Kidney epithelial cell (primary cell): ENCODE measurements around the gene TSPAN15. TPM values are rescaled to one million over a fixed set of nuclear protein-coding genes. Genes with fewer than 3 reads are reported as not detected.

Experiments
- DNase-seq: peaks from one replicate; pipeline ENCODE4 v3.0.0-alpha.2; 2010; ENCODE audit warnings: low read depth
- H3K27me3 ChIP-seq: 2 replicates; pipeline ENCODE4 v1.6.0; 2011; ENCODE audit warnings: low read length; ENCODE audit not compliant: control insufficient read depth, insufficient read depth
- H3K36me3 ChIP-seq: 2 replicates; pipeline ENCODE4 v1.5.1; 2011; ENCODE audit warnings: low read length; ENCODE audit not compliant: control insufficient read depth, insufficient read depth
- H3K4me3 ChIP-seq: 2 replicates; pipeline ENCODE4 v1.5.1; 2011; ENCODE audit warnings: low read depth, mild to moderate bottlenecking, control low read depth, low read length
- total RNA-seq: library from RNA; depleted of rRNA; stranded (reverse); fragments of >200 nt; gene quantifications from 2 replicates; pipeline ENCODE4 v1.2.3, GENCODE V29; 2015
- TF ChIP-seq, protein P1 (sequence below): IDR thresholded peaks from 2 replicates; pipeline ENCODE4 v1.5.1; 2011; ENCODE audit warnings: mild to moderate bottlenecking, moderate library complexity, low read length, control low read depth, inconsistent platforms; ENCODE audit not compliant: insufficient read depth, poor library complexity, severe bottlenecking

TSPAN15 gene
- total RNA-seq, 1 donor from 2014 or later = 19.4 TPM

DNA sequence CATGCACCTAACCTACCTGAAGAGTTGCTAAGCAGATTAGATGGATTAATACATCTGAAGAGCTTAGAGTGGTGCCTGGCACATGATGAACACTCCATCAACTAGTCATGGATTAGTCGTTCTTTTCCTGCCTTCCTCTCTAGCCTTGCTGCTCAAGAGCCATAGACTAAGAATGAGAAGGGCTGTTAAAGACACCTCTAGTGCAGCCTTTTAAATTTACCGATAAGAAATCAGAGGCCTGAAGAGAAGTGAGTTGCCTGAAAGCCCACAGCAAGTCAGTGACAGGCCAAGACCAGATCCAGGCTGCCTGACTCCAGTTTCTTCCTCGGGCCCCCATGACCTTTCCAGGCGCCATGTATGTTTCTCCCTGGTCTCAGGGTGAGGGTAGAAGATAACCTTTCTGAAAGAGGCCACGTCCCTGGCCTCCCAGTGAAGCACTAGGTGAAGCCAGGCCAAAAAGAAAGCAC, 6.5 kb downstream of the TSPAN15 start:
- Histone ChIP-seq H3K4me3 (no peak overlapping the region), H3K27me3 (no peaks in the 10 kb centered on the region), H3K36me3 (no peaks in the 10 kb centered on the region)
- TF ChIP-seq, protein P1, sequence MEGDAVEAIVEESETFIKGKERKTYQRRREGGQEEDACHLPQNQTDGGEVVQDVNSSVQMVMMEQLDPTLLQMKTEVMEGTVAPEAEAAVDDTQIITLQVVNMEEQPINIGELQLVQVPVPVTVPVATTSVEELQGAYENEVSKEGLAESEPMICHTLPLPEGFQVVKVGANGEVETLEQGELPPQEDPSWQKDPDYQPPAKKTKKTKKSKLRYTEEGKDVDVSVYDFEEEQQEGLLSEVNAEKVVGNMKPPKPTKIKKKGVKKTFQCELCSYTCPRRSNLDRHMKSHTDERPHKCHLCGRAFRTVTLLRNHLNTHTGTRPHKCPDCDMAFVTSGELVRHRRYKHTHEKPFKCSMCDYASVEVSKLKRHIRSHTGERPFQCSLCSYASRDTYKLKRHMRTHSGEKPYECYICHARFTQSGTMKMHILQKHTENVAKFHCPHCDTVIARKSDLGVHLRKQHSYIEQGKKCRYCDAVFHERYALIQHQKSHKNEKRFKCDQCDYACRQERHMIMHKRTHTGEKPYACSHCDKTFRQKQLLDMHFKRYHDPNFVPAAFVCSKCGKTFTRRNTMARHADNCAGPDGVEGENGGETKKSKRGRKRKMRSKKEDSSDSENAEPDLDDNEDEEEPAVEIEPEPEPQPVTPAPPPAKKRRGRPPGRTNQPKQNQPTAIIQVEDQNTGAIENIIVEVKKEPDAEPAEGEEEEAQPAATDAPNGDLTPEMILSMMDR = no peak
- DNase-seq = no peak

DNA sequence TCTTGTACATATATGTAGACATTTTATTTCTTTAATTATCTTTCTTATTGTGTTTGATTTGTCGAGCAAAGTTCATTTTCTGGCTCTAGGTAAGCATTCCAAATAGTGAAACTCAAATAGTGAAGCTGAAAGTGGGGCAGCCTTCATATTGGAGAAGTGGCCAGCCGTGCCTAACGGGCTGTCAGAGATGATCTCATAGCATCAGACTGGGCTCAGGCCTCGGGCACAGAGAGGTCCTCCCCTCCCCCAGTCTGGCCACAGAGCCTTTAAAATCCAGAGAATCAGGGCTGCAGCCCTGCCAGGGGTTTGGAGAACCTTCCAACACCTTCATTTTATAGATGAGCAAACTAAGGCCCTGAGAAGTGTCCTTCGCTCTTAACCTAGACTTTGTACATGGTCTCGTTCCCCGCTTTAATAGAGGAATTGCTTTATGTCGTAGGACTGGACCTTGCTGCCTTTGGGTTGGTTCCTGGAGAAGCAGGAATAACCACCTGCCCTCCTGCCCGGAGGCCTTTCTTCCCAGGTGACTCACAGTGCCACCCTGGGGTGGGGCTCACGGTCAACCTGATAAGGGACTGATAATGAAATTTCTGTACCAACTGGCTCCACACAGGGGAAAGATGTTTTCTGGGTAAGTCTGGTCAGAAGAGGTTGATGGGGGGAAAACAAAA, 7.3 kb downstream of the TSPAN15 start:
- Histone ChIP-seq H3K36me3 (no peaks in the 10 kb centered on the region), H3K4me3 (no peak overlapping the region), H3K27me3 (no peaks in the 10 kb centered on the region)
- DNase-seq = no peak
- TF ChIP-seq, protein P1 = no peak

DNA sequence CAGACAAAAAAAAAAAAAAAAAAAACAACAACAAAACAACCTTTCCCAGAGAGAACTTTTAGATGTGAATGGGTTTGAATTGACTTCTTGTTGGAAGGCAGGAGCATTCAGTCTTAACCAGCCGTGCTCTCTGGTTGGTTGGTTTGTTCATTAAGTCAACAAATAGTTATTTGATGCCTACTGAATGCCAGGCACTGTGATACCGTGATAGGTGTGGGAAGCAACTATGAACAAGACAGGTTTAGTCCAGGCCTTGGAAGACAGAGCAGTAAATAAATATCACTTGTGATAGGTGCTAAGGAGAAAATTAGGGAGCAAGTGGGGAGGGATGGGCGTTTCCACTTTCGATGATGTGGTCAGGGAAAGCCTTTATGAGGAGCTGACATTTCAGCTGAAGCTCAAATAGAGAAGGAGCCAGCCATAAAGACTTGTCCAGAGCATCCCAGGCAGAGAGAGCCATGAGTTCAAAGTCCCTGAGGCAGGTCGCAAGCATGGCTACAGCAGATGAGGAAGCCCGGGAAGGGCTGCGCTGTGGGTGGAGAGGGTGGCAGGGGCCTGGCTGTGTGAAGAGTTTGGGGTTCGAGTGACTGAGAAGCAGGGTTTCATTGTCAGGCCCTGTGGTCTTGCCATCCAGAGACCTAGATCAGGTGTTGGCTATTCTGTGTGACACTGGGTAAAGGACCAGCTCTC, 8.0 kb downstream of the TSPAN15 start:
- Histone ChIP-seq H3K4me3 (no peak overlapping the region), H3K27me3 (no peaks in the 10 kb centered on the region), H3K36me3 (no peaks in the 10 kb centered on the region)
- TF ChIP-seq, protein P1 = no peak
- DNase-seq = no peak

DNA sequence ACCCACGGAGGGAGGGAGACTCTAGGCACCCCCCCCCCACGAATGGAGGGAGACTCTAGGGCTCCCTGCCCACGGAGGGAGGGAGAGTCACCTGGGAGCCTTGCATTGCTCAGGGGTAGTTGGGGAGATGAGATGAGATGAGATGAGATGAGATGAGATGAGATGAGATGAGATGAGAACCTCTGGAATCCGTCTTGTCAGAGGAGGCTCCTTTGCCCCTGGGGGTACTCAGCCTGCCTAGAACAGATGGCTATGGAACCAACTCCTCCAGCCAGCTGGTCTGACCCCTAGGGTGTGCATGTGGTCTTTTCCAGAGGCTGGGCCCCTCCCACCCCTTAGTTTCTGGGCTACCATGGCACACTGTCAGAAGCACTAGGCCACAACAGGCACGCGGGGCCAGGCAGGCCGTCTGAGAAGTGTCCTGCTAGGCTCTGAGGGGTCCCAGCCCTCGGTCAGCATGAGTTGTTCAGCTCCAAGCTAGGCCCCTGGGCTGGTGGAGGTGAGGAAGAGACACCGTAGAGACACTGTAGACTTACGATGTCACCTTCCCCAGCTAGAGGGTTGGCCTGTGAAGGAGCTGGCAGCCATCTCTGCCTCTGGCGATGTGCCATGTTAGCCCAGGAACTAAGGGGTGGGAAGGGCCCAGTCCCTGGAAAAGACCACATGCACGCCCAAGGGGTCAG, 8.8 kb downstream of the TSPAN15 start:
- Histone ChIP-seq H3K27me3 (no peaks in the 10 kb centered on the region), H3K36me3 (no peaks in the 10 kb centered on the region)

DNA sequence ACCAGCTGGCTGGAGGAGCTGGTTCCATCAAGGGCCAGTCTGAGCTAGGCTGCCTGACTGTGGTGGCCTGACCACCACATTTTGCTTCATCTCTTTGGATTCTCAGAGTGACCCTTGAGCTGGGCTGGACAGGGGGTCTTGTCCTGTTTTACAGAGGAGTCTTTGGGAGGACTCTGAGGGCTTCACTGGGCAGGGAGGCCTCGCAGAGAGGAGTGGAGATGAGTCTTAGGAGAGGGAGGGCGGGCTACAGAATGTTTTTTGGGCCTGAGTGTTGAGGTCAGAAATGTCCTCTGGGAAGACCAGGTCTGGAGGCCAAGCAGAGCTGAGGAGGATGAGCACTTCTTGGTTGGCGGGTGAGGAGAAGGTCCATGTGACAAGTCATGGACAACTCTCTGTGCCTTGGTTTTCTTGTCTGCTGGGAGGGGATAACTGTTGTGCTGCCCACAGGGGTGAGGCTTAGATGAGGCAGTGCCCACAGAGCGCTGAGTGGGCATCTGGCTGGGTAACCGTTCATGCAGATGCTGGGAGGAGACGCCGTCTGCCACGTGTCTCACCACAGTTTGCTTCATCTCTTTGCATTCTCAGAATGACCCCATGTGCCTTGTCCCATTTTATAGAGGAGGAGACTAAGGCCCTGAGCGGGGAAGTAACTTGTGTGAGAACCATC, 9.4 kb downstream of the TSPAN15 start:
- Histone ChIP-seq H3K4me3 (no peak overlapping the region), H3K27me3 (no peaks in the 10 kb centered on the region), H3K36me3 (no peaks in the 10 kb centered on the region)
- TF ChIP-seq, protein P1 = no peak
- DNase-seq = no peak

More for the DNA sequence above, 8.8 kb downstream of the TSPAN15 start:
- DNase-seq = no peak
- TF ChIP-seq, protein P1 = no peak
- H3K4me3 ChIP-seq = no peak overlapping the region
